ENCODE measurements around the gene METTL25B.

DNA sequence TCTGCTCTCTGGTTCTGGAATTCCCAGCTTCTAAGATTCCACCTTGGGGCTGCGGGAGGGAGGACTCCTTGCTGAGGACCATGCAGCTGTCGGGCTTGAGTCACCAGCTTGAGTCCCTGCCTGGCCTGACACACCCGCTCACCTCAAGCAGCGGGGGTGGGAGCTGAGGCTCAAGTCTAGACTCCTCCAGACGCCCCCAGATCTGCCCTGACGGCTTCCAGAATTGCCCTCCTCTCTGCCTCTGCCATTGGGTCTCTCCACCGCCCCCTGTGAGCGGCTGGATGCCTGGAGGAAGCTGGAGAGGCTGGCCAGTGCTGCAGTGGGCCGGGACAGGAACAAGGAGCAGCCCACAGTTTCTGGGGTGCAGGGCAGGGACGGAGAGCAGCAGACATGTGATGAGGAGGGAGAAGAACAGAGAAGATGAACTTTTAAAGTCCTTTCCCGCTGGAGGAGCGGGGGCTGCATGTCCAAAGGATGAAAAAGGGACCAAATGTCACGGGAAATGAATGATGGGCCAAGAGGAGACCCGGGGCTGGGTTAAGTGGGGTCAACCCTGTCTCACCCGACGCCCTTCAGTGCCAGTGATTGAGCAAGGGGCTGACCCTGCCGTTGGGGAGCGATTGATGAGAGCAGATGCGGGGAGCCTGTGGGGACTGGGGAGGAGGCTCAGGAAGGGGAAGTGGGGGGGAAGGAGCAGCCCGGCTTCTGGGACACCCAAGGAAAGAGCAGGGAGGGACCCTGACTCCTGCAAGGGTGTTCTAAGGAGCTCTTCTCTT lies 36.4 kb upstream of the METTL25B start:
- TF ChIP-seq POLR2A (IDR thresholded peaks at IDR 0.05; ENCODE audit: low read length): no peak
- no peak for TF ChIP-seq GATA1 (IDR thresholded peaks at IDR 0.05; ENCODE audit: low read depth, low read length)

Data from erythroblast (primary cell).